ENCODE results near the gene DOK4.

DOK4 gene

DNA sequence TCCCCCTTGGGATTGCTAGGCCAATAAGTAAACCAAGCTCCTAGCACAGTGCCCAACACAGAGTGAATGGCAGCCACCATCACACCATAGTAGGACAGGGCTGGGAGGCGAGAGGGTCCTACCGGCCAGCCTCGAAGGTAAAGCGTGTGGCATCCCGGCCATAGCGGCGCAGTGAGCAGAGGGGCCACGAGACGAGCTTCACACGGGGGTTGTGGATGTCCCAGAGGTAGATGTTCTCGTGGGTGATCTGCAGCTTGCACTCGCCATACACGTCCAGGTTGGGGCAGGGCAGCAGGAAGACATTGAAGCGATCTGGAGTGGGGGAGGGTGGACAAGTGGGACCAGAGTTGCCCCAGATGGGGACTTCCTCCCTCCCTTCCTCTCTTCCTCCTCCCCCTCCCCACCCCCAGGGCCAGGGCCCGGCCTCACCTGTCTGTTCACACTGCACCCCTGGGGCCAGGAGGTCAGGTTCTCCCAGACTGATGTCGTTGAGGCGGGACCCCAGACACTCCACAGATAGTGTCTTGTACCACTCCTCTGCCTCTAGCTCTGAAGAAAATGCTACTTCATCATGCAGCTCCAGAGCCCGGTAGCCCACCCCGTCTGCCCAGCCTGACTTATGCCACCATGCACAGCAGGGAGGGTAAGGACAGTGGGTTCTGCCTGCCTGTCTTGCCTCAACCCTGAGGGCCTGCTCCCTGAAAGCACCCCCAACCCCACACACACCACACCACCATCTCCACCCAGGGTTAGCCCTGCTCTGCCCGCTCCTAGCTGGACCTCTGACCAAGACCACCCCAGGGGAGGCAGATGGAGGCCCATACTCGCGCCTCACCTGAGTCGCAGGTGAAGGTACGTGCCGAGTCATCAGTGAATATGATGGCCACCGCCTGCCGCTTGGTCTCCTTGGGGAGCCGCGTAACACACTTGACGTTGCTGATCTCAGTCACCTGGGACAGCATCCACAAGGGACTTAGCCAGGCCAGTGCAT is 11.3 kb downstream of the DOK4 start:
- DNase-seq (ENCODE audit: low spot score), result no peak
- H3K4me3 ChIP-seq, result no peak overlapping the region
- TF ChIP-seq, protein P1, sequence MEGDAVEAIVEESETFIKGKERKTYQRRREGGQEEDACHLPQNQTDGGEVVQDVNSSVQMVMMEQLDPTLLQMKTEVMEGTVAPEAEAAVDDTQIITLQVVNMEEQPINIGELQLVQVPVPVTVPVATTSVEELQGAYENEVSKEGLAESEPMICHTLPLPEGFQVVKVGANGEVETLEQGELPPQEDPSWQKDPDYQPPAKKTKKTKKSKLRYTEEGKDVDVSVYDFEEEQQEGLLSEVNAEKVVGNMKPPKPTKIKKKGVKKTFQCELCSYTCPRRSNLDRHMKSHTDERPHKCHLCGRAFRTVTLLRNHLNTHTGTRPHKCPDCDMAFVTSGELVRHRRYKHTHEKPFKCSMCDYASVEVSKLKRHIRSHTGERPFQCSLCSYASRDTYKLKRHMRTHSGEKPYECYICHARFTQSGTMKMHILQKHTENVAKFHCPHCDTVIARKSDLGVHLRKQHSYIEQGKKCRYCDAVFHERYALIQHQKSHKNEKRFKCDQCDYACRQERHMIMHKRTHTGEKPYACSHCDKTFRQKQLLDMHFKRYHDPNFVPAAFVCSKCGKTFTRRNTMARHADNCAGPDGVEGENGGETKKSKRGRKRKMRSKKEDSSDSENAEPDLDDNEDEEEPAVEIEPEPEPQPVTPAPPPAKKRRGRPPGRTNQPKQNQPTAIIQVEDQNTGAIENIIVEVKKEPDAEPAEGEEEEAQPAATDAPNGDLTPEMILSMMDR (IDR thresholded peaks at IDR 0.05), result no peak
- H3K27ac ChIP-seq, result peak overlapping the region in 1 of 2 donors; percentile 90

- H3K27ac ChIP-seq, result no peak overlapping the region
- no peak overlapping the region for H3K4me3 ChIP-seq
- TF ChIP-seq, protein P1 (IDR thresholded peaks at IDR 0.05), result no peak
- DNase-seq (ENCODE audit: low spot score), result no peak
Observed at GRCh38 chr16:57473906-57474305, 12.4 kb downstream of the DOK4 start.

GRCh38 chr16:57473176-57473840 is 13.0 kb downstream of the DOK4 start:
- H3K4me3 ChIP-seq, result no peak overlapping the region
- peak; percentile 62 for DNase-seq (ENCODE audit: low spot score)
- TF ChIP-seq, protein P1 (IDR thresholded peaks at IDR 0.05), result no peak
- no peak overlapping the region for H3K27ac ChIP-seq

DNA sequence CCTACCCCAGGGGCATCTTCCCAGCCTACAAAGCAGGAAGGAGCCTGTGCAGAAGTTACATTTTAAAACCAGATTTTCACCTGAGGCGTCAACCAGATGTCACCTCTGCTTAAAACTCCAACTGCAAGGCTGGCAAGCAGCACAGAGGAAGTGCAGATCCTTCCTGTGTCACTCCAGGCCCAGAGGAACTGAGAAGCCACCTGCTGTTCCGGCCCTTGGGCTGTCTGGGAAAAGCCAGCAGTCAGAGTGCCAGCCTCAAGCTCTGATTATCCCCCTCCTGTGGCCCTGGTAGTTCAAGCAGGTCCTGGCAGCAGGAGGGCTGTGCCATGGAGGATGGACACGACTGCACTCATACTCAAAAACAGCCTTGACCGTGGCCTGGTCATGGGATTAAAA is 13.6 kb downstream of the DOK4 start:
- H3K4me3 ChIP-seq, result no peak overlapping the region
- TF ChIP-seq, protein P1 (IDR thresholded peaks at IDR 0.05), result no peak
- H3K27ac ChIP-seq, result no peak overlapping the region
- peak; percentile 36 for DNase-seq (ENCODE audit: low spot score)

GRCh38 chr16:57471852-57472664 is 14.2 kb downstream of the DOK4 start:
- DNase-seq (ENCODE audit: low spot score), result peak; percentile 50
- TF ChIP-seq, protein P1 (IDR thresholded peaks at IDR 0.05), result no peak
- Histone ChIP-seq H3K4me3 (no peak overlapping the region), H3K27ac (peak overlapping the region in 1 of 2 donors; percentile 1)

DNA sequence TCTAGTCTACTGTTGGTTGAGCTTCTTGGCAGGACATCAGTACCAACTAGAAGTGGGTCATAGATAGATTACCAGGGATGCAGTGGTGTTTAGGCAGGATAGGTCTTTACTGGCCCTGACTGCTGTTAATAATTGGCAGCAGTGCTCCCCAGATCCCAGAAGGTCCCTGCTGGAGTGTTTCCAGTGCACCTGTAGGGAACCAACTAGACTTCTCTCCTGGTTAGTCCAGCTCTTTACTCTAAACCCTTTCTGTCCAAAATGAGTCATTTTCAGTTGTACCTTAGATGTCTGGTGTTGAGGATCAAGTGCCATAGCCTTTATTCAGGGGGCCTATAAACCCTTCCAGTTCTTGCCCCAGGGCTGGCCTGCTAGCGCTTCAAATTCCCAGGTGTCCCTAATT is 15.1 kb downstream of the DOK4 start:
- Histone ChIP-seq H3K27ac (no peak overlapping the region), H3K4me3 (no peak overlapping the region)
- TF ChIP-seq, protein P1 (IDR thresholded peaks at IDR 0.05), result no peak
- peak; percentile 55 for DNase-seq (ENCODE audit: low spot score)

Data from coronary artery (tissue), 2 donors.